Measurements from ENCODE around the gene CD4. TPM values are rescaled to one million over a fixed set of nuclear protein-coding genes. Genes with fewer than 3 reads are reported as not detected.
A peak's percentile ranks its signal among the peaks of the same experiment; 100 is the strongest.

Gene CD4
- total RNA-seq, 4 donors from 2014 or later = 6.6 to 16.2 (median 10.1) TPM

GRCh38 chr12:6833189-6833890 is 44.0 kb downstream of the CD4 start:
- Histone ChIP-seq H3K36me3 (peaks cover 18 to 71% (median 36%) of the 10 kb centered on the region in 4 donors), H3K4me1 (peaks cover 5 to 23% (median 18%) of the 10 kb centered on the region in 4 donors), H3K27ac (replicated peaks in 1 of 4) (peak overlapping the region in 1 of 4 donors; percentile 13), H3K9me3 (no peaks in the 10 kb centered on the region), H3K27me3 (no peaks in the 10 kb centered on the region), H3K4me3 (no peak overlapping the region)
- TF ChIP-seq EP300 (IDR thresholded peaks at IDR 0.05) = no peak
- no peak for TF ChIP-seq POLR2AphosphoS5 (IDR thresholded peaks at IDR 0.05)
- TF ChIP-seq POLR2A (IDR thresholded peaks at IDR 0.05; ENCODE audit: low read depth) = no peak
- TF ChIP-seq, protein P1, sequence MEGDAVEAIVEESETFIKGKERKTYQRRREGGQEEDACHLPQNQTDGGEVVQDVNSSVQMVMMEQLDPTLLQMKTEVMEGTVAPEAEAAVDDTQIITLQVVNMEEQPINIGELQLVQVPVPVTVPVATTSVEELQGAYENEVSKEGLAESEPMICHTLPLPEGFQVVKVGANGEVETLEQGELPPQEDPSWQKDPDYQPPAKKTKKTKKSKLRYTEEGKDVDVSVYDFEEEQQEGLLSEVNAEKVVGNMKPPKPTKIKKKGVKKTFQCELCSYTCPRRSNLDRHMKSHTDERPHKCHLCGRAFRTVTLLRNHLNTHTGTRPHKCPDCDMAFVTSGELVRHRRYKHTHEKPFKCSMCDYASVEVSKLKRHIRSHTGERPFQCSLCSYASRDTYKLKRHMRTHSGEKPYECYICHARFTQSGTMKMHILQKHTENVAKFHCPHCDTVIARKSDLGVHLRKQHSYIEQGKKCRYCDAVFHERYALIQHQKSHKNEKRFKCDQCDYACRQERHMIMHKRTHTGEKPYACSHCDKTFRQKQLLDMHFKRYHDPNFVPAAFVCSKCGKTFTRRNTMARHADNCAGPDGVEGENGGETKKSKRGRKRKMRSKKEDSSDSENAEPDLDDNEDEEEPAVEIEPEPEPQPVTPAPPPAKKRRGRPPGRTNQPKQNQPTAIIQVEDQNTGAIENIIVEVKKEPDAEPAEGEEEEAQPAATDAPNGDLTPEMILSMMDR (IDR thresholded peaks at IDR 0.05) = no peak
- intact Hi-C loops (cut with DNase I) = no loop called here
- DNase-seq (ENCODE audit: extremely low spot score) = no peak
- 59% methylated on average over 4 of the region's 6 CpGs for WGBS

DNA sequence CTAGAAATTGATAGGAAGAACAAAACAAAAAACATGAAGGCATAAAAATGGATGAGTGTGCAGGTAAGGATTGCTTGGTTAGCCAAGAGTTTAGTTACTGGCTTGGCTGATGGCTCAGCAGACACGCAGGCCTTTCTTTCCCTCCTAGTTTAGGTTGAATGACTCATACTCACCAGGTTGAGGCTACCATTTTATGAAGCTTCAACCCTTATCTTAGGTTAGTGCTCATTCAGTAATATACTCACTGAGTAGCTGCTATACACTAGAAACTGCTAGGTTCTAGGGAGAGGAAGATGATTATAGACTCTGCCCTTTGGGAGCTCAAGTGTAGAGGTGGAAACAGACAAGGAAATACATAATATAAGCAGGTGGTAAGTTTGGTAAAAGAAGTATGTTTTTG is 44.9 kb downstream of the CD4 start:
- Histone ChIP-seq H3K9me3 (no peaks in the 10 kb centered on the region), H3K4me3 (no peak overlapping the region), H3K36me3 (peaks cover 19 to 80% (median 45%) of the 10 kb centered on the region in 4 donors), H3K27me3 (no peaks in the 10 kb centered on the region), H3K4me1 (peaks cover 5 to 17% (median 13%) of the 10 kb centered on the region in 4 donors), H3K27ac (replicated peaks in 1 of 4) (no peak overlapping the region)
- intact Hi-C loops (cut with DNase I) = no loop called here
- DNase-seq (ENCODE audit: extremely low spot score) = no peak
- 79% methylated on average over 1 of the region's 1 CpG for WGBS
- TF ChIP-seq POLR2AphosphoS5 (IDR thresholded peaks at IDR 0.05) (no peak), EP300 (IDR thresholded peaks at IDR 0.05) (no peak), POLR2A (IDR thresholded peaks at IDR 0.05; ENCODE audit: low read depth) (no peak)
- TF ChIP-seq, protein P1 (IDR thresholded peaks at IDR 0.05) = no peak

DNA sequence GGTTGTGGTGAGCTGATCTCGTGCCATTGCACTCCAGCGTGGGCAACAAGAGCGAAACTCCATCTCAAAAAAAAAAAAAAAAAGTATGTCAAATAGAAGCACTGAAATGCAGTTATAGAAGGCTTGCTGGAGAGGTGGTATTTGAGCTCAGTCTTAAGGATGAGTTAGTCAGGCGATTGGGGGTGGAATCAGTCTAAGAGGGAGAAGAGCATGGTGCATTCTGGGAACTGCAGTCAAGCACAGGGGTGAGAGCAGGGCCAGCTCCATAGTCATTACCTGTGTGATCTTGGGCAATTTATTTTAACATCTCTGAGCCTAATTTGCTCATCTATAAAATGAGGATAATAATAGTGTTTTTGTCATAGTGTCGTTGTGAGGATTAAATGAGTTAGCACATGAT is 45.5 kb downstream of the CD4 start:
- TF ChIP-seq EP300 (IDR thresholded peaks at IDR 0.05) (no peak), POLR2A (IDR thresholded peaks at IDR 0.05; ENCODE audit: low read depth) (no peak), POLR2AphosphoS5 (IDR thresholded peaks at IDR 0.05) (no peak)
- TF ChIP-seq, protein P1 (IDR thresholded peaks at IDR 0.05) = no peak
- no peaks in the 10 kb centered on the region for H3K9me3 ChIP-seq
- DNase-seq (ENCODE audit: extremely low spot score) = no peak
- intact Hi-C loops (cut with DNase I) = no loop called here
- no peaks in the 10 kb centered on the region for H3K27me3 ChIP-seq
- peaks cover 22 to 87% (median 52%) of the 10 kb centered on the region in 4 donors for H3K36me3 ChIP-seq
- H3K4me1 ChIP-seq = peaks cover under 1 to 11% (median 7%) of the 10 kb centered on the region in 4 donors
- H3K4me3 ChIP-seq = no peak overlapping the region
- 79% methylated on average over 5 of the region's 5 CpGs for WGBS
- H3K27ac ChIP-seq (replicated peaks in 1 of 4) = no peak overlapping the region

- TF ChIP-seq, protein P1 (IDR thresholded peaks at IDR 0.05) = no peak
- TF ChIP-seq POLR2AphosphoS5 (IDR thresholded peaks at IDR 0.05) (no peak), EP300 (IDR thresholded peaks at IDR 0.05) (no peak), POLR2A (IDR thresholded peaks at IDR 0.05; ENCODE audit: low read depth) (no peak)
- H3K27me3 ChIP-seq = no peaks in the 10 kb centered on the region
- no peaks in the 10 kb centered on the region for H3K9me3 ChIP-seq
- 83% methylated on average over 16 of the region's 16 CpGs for whole genome bisulfite sequencing
- H3K4me1 ChIP-seq = peaks cover 0 to 5% (median 0%) of the 10 kb centered on the region in 4 donors
- H3K36me3 ChIP-seq = peaks cover 22 to 79% (median 44%) of the 10 kb centered on the region in 4 donors
- no peak overlapping the region for H3K4me3 ChIP-seq
- H3K27ac ChIP-seq (replicated peaks in 1 of 4) = no peak overlapping the region
- no peak for DNase-seq (ENCODE audit: extremely low spot score)
- intact Hi-C loops (cut with DNase I) = no loop called here
Measured at GRCh38 chr12:6836851-6837250, 47.5 kb downstream of the CD4 start.

All from esophagus muscularis mucosa (tissue), 4 donors.